COLO829 (cell line): ENCODE data around the gene CRTC1.
"Not testable (repeated sequence)": the region's sequence is repeated elsewhere in the genome, so short reads cannot be mapped to it uniquely, and the experiment has no call there.

ENCODE experiments used
- DNase-seq: peaks from one replicate; pipeline ENCODE4 v3.0.0; 2012; ENCODE audit warnings: low spot score

The CRTC1 gene

GRCh38 chr19:18701250-18701608 is 17.7 kb downstream of the CRTC1 start:
- no peak for DNase-seq

GRCh38 chr19:18704054-18704453 is 20.6 kb downstream of the CRTC1 start:
- no peak for DNase-seq

- no peak for DNase-seq
Observed at GRCh38 chr19:18704971-18705370, 21.5 kb downstream of the CRTC1 start.

GRCh38 chr19:18708452-18709231 is 25.2 kb downstream of the CRTC1 start:
- DNase-seq: no peak

GRCh38 chr19:18709546-18709945 is 26.1 kb downstream of the CRTC1 start:
- no peak for DNase-seq

- DNase-seq: no peak
Observed at GRCh38 chr19:18710186-18710585, 26.7 kb downstream of the CRTC1 start.

- DNase-seq: no peak
Observed at GRCh38 chr19:18710996-18711751, 27.7 kb downstream of the CRTC1 start.

GRCh38 chr19:18711893-18712292 is 28.4 kb downstream of the CRTC1 start:
- DNase-seq: no peak

- no peak for DNase-seq
Observed at GRCh38 chr19:18712981-18713380, 29.5 kb downstream of the CRTC1 start.

- DNase-seq: no peak
Observed at GRCh38 chr19:18713550-18714117, 30.2 kb downstream of the CRTC1 start.

GRCh38 chr19:18715416-18715815 is 31.9 kb downstream of the CRTC1 start:
- DNase-seq: no peak

GRCh38 chr19:18716857-18717256 is 33.4 kb downstream of the CRTC1 start:
- DNase-seq: no peak

- DNase-seq: no peak
Observed at GRCh38 chr19:18717601-18718000, 34.1 kb downstream of the CRTC1 start.

GRCh38 chr19:18718015-18718526 is 34.6 kb downstream of the CRTC1 start:
- DNase-seq: no peak

- no peak for DNase-seq
Observed at GRCh38 chr19:18718846-18719458, 35.5 kb downstream of the CRTC1 start.

- no peak for DNase-seq
Observed at GRCh38 chr19:18719541-18719940, 36.1 kb downstream of the CRTC1 start.

GRCh38 chr19:18723871-18724377 is 40.4 kb downstream of the CRTC1 start:
- no peak for DNase-seq

- DNase-seq: no peak
Observed at GRCh38 chr19:18725841-18726770, 42.6 kb downstream of the CRTC1 start.

- DNase-seq: no peak
Observed at GRCh38 chr19:18726846-18727245, 43.4 kb downstream of the CRTC1 start.

GRCh38 chr19:18727602-18728001 is 44.1 kb downstream of the CRTC1 start:
- not testable (repeated sequence) for DNase-seq

GRCh38 chr19:18729933-18730530 is 46.6 kb downstream of the CRTC1 start:
- DNase-seq: no peak
